ENCODE measurements around the gene RGS13.

RGS13 gene

GRCh38 chr1:192626366-192627179 is 9.4 kb upstream of the RGS13 start:
- no peak for TF ChIP-seq CTCF (conservative IDR thresholded peaks at IDR 0.05; ENCODE audit: control insufficient read depth, insufficient read depth, low read depth, low read length)
- DNase-seq (ENCODE audit: low read depth): no peak

DNA sequence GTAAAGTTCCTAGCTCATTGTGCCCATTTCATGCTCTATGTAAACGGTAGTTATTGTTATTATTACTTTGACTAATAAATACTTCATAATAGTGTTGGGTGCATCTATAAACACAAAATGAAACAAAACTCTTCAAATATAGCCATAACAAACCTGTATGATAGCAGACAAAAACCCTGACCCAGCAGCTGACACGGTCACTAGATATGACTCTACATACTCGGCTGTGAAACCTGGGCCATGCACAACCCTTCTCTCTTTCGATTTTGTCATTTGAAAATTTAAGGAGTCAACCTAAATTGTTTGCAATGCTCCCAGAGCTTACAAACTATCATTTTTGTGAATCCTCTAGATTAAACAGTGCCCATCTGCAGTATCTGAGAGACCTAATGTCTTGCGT is 8.0 kb upstream of the RGS13 start:
- no peak for TF ChIP-seq CTCF (conservative IDR thresholded peaks at IDR 0.05; ENCODE audit: control insufficient read depth, insufficient read depth, low read depth, low read length)
- DNase-seq (ENCODE audit: low read depth): no peak
- no peak overlapping the region for H3K4me3 ChIP-seq (ENCODE audit: control insufficient read depth, low read depth, low read length)

More at GRCh38 chr1:192626366-192627179, 9.4 kb upstream of the RGS13 start:
- H3K4me3 ChIP-seq (ENCODE audit: control insufficient read depth, low read depth, low read length): no peak overlapping the region

DNA sequence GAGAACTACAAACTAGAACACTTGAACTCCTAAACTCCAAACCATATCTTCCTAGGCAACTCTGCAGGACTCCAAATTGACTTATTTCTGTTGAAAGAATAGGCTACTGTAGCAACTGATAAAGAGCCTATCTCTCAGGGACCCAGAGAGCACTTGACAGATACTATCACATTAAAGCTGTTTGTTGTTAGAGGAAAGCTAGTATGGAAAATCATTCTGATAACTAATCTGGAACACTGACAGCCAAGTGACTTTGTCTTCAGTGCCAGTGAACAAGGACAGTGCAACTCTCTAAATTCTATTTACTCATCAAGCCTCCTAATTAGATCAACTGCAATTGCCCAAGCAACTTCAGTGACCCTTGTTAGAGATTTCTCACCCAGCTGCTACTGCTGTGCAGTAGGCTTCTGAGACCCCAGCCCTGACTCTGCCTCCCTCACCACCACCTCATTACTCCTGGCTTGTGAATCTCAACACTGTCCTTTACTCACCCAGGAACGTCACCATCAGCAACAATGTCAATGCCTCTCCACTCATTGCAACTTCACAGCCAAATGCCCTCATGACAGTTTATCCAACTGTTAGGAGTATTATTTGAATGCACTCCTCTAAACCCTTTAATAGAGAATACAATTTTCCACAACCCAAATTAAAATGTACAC is 7.4 kb upstream of the RGS13 start:
- no peak for DNase-seq (ENCODE audit: low read depth)
- no peak overlapping the region for H3K4me3 ChIP-seq (ENCODE audit: control insufficient read depth, low read depth, low read length)
- no peak for TF ChIP-seq CTCF (conservative IDR thresholded peaks at IDR 0.05; ENCODE audit: control insufficient read depth, insufficient read depth, low read depth, low read length)

DNA sequence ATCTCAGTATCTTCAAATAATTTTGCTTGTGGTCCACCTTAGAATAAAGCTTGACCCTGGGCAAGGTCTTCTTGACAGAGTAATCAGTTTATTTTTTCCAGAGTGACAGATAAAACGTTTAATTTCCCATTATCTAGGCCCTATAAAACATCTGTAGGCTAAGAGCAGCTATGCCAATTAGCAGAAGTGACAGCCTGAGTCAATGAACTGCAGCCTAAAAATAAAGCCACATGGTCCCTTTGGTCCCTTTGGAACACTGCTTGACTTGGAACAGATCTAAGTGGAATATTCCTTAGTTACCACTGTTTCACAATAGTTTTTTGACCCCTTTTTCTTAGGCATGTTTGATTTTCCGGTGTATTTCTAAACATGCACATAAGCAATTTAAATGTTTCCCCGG is 6.3 kb upstream of the RGS13 start:
- DNase-seq (ENCODE audit: low read depth): no peak
- no peak overlapping the region for H3K4me3 ChIP-seq (ENCODE audit: control insufficient read depth, low read depth, low read length)

GRCh38 chr1:192630521-192631287 is 5.2 kb upstream of the RGS13 start:
- no peak overlapping the region for H3K4me3 ChIP-seq (ENCODE audit: control insufficient read depth, low read depth, low read length)
- no peak for TF ChIP-seq CTCF (conservative IDR thresholded peaks at IDR 0.05; ENCODE audit: control insufficient read depth, insufficient read depth, low read depth, low read length)
- DNase-seq (ENCODE audit: low read depth): no peak

More for the DNA sequence above, 6.3 kb upstream of the RGS13 start:
- TF ChIP-seq CTCF (conservative IDR thresholded peaks at IDR 0.05; ENCODE audit: control insufficient read depth, insufficient read depth, low read depth, low read length): no peak

DNA sequence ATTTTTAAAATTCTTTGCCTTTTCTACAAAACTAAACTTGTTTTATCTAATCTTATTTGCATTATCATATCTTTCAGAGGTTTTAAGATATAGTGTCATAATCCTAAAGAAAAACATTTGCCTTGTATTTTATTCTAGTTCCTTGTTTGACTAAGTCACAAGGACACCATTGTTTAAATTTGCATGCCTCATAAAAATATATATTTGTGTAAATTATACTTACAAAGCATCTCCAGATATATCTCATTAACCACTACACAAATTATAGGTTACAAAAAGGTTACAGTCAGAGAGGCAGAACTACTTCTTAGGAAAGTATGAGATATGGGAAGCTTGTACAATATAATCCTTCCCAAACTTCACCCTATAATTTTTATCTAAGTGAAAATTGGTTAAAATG is 4.2 kb upstream of the RGS13 start:
- no peak for DNase-seq (ENCODE audit: low read depth)
- no peak for TF ChIP-seq CTCF (conservative IDR thresholded peaks at IDR 0.05; ENCODE audit: control insufficient read depth, insufficient read depth, low read depth, low read length)
- H3K4me3 ChIP-seq (ENCODE audit: control insufficient read depth, low read depth, low read length): no peak overlapping the region
